ENCODE measurements around the gene ATP10B.
"Not testable (repeated sequence)": the region's sequence is repeated elsewhere in the genome, so short reads cannot be mapped to it uniquely, and the experiment has no call there.

ATP10B gene

GRCh38 chr5:160757194-160757593, 94.8 kb downstream of the ATP10B start:
- DNase-seq: no peak

GRCh38 chr5:160750938-160751657, 100.9 kb downstream of the ATP10B start:
- peak in 1 of 51 donors; percentile 6 for DNase-seq

GRCh38 chr5:160749682-160750081, 102.3 kb downstream of the ATP10B start:
- DNase-seq: no peak

- DNase-seq: no peak
Observed at GRCh38 chr5:160749026-160749425, 103.0 kb downstream of the ATP10B start.

- peak in 4 of 51 donors; percentile 8 to 37 (median 15) for DNase-seq
Observed at GRCh38 chr5:160747987-160748386, 104.0 kb downstream of the ATP10B start.

GRCh38 chr5:160747559-160747958, 104.5 kb downstream of the ATP10B start:
- DNase-seq: no peak

GRCh38 chr5:160744268-160745101, 107.5 kb downstream of the ATP10B start:
- no peak for DNase-seq

GRCh38 chr5:160743027-160743426, 109.0 kb downstream of the ATP10B start:
- no peak for DNase-seq

GRCh38 chr5:160742446-160742845, 109.6 kb downstream of the ATP10B start:
- no peak for DNase-seq

- DNase-seq: no peak
Observed at GRCh38 chr5:160727296-160727997, 124.6 kb downstream of the ATP10B start.

GRCh38 chr5:160726721-160727120, 125.3 kb downstream of the ATP10B start:
- DNase-seq: no peak

GRCh38 chr5:160720822-160721221, 131.2 kb downstream of the ATP10B start:
- DNase-seq: no peak

GRCh38 chr5:160715508-160715907, 136.5 kb downstream of the ATP10B start:
- DNase-seq: not testable (repeated sequence)

- no peak for DNase-seq
Observed at GRCh38 chr5:160703547-160704189, 148.3 kb downstream of the ATP10B start.

- DNase-seq: no peak
Observed at GRCh38 chr5:160702934-160703333, 149.1 kb downstream of the ATP10B start.

- DNase-seq: no peak
Observed at GRCh38 chr5:160702311-160702803, 149.7 kb downstream of the ATP10B start.

GRCh38 chr5:160701403-160701802, 150.6 kb downstream of the ATP10B start:
- DNase-seq: no peak

GRCh38 chr5:160699301-160699700, 152.7 kb downstream of the ATP10B start:
- no peak for DNase-seq

GRCh38 chr5:160697281-160697680, 154.7 kb downstream of the ATP10B start:
- peak in 2 of 51 donors; percentile 6 to 26 for DNase-seq

GRCh38 chr5:160694896-160695295, 157.1 kb downstream of the ATP10B start:
- no peak for DNase-seq

- no peak for DNase-seq
Observed at GRCh38 chr5:160693831-160694465, 158.1 kb downstream of the ATP10B start.
